ENCODE measurements around the gene GCSAM.

The GCSAM gene

GRCh38 chr3:112133626-112134334 is 732 bp upstream of the GCSAM start:
- TF ChIP-seq RAD21 (IDR thresholded peaks at IDR 0.05; ENCODE audit: low read depth): no peak
- TF ChIP-seq TCF12 (IDR thresholded peaks at IDR 0.05; ENCODE audit: low read depth): no peak
- no peak for TF ChIP-seq CREB1 (IDR thresholded peaks at IDR 0.05; ENCODE audit: low read depth)
- no peak for TF ChIP-seq ZBTB7A (IDR thresholded peaks at IDR 0.05; ENCODE audit: low read depth)
- TF ChIP-seq, protein P1, sequence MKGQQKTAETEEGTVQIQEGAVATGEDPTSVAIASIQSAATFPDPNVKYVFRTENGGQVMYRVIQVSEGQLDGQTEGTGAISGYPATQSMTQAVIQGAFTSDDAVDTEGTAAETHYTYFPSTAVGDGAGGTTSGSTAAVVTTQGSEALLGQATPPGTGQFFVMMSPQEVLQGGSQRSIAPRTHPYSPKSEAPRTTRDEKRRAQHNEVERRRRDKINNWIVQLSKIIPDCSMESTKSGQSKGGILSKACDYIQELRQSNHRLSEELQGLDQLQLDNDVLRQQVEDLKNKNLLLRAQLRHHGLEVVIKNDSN (IDR thresholded peaks at IDR 0.05): no peak
- no peak for TF ChIP-seq EGR1 (IDR thresholded peaks at IDR 0.05)
- no peak for TF ChIP-seq TEAD4 (IDR thresholded peaks at IDR 0.05)
- TF ChIP-seq NFIC (IDR thresholded peaks at IDR 0.05): no peak
- no peak for TF ChIP-seq TAF1 (IDR thresholded peaks at IDR 0.05; ENCODE audit: low read depth)
- TF ChIP-seq EP300 (IDR thresholded peaks at IDR 0.05; ENCODE audit: borderline replicate concordance): no peak
- no peak for TF ChIP-seq YY1 (IDR thresholded peaks at IDR 0.05; ENCODE audit: low read depth)
- no peak for TF ChIP-seq REST (IDR thresholded peaks at IDR 0.05; ENCODE audit: low read depth)
- TF ChIP-seq MAX (IDR thresholded peaks at IDR 0.05): no peak
- TF ChIP-seq FOXM1 (IDR thresholded peaks at IDR 0.05; ENCODE audit: borderline replicate concordance, low read depth): no peak
- TF ChIP-seq CEBPB (IDR thresholded peaks at IDR 0.05): no peak

- TF ChIP-seq RAD21 (IDR thresholded peaks at IDR 0.05; ENCODE audit: low read depth): no peak
- no peak for TF ChIP-seq NFIC (IDR thresholded peaks at IDR 0.05)
- TF ChIP-seq REST (IDR thresholded peaks at IDR 0.05; ENCODE audit: low read depth): no peak
- TF ChIP-seq EP300 (IDR thresholded peaks at IDR 0.05; ENCODE audit: borderline replicate concordance): no peak
- no peak for TF ChIP-seq FOXM1 (IDR thresholded peaks at IDR 0.05; ENCODE audit: borderline replicate concordance, low read depth)
- no peak for TF ChIP-seq TEAD4 (IDR thresholded peaks at IDR 0.05)
- TF ChIP-seq CREB1 (IDR thresholded peaks at IDR 0.05; ENCODE audit: low read depth): no peak
- TF ChIP-seq EGR1 (IDR thresholded peaks at IDR 0.05): no peak
- TF ChIP-seq TAF1 (IDR thresholded peaks at IDR 0.05; ENCODE audit: low read depth): no peak
- no peak for TF ChIP-seq CEBPB (IDR thresholded peaks at IDR 0.05)
- no peak for TF ChIP-seq YY1 (IDR thresholded peaks at IDR 0.05; ENCODE audit: low read depth)
- TF ChIP-seq MAX (IDR thresholded peaks at IDR 0.05): no peak
Measured at GRCh38 chr3:112132554-112132953, 494 bp downstream of the GCSAM start.

DNA sequence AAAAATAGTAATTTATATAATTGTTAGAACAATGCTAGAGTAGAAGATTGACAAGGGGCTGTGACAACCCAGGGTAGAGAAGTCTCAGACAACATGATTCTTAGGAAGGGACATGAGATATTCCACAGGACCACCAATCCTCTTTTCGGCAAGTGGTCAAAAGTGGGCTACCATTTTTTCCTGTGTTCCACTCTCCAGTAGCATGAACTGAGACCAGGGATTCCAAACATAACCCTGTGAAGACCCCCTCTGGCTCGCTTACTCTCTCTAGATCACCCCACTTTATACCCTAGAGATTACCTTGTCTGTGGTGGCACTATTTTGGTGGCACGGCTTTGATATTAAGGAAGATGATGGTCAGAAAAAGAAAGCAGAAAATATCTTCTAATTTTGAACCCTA is 960 bp downstream of the GCSAM start:
- no peak for TF ChIP-seq EGR1 (IDR thresholded peaks at IDR 0.05)
- TF ChIP-seq CREB1 (IDR thresholded peaks at IDR 0.05; ENCODE audit: low read depth): no peak
- TF ChIP-seq FOXM1 (IDR thresholded peaks at IDR 0.05; ENCODE audit: borderline replicate concordance, low read depth): no peak
- TF ChIP-seq CEBPB (IDR thresholded peaks at IDR 0.05): no peak
- TF ChIP-seq, protein P1 (IDR thresholded peaks at IDR 0.05): no peak
- no peak for TF ChIP-seq REST (IDR thresholded peaks at IDR 0.05; ENCODE audit: low read depth)
- no peak for TF ChIP-seq MAX (IDR thresholded peaks at IDR 0.05)
- no peak for TF ChIP-seq TCF12 (IDR thresholded peaks at IDR 0.05; ENCODE audit: low read depth)
- TF ChIP-seq EP300 (IDR thresholded peaks at IDR 0.05; ENCODE audit: borderline replicate concordance): no peak
- TF ChIP-seq RAD21 (IDR thresholded peaks at IDR 0.05; ENCODE audit: low read depth): no peak
- TF ChIP-seq YY1 (IDR thresholded peaks at IDR 0.05; ENCODE audit: low read depth): no peak
- no peak for TF ChIP-seq ZBTB7A (IDR thresholded peaks at IDR 0.05; ENCODE audit: low read depth)
- TF ChIP-seq TEAD4 (IDR thresholded peaks at IDR 0.05): no peak
- no peak for TF ChIP-seq TAF1 (IDR thresholded peaks at IDR 0.05; ENCODE audit: low read depth)

GRCh38 chr3:112131111-112131510 is 1.9 kb downstream of the GCSAM start:
- TF ChIP-seq YY1 (IDR thresholded peaks at IDR 0.05; ENCODE audit: low read depth) (no peak), EP300 (IDR thresholded peaks at IDR 0.05; ENCODE audit: borderline replicate concordance) (no peak), FOXM1 (IDR thresholded peaks at IDR 0.05; ENCODE audit: borderline replicate concordance, low read depth) (no peak), TCF12 (IDR thresholded peaks at IDR 0.05; ENCODE audit: low read depth) (no peak), NFIC (IDR thresholded peaks at IDR 0.05) (no peak), TEAD4 (IDR thresholded peaks at IDR 0.05) (no peak), CEBPB (IDR thresholded peaks at IDR 0.05) (no peak), REST (IDR thresholded peaks at IDR 0.05; ENCODE audit: low read depth) (no peak), EGR1 (IDR thresholded peaks at IDR 0.05) (no peak), TAF1 (IDR thresholded peaks at IDR 0.05; ENCODE audit: low read depth) (no peak), CREB1 (IDR thresholded peaks at IDR 0.05; ENCODE audit: low read depth) (no peak), ZBTB7A (IDR thresholded peaks at IDR 0.05; ENCODE audit: low read depth) (no peak), RAD21 (IDR thresholded peaks at IDR 0.05; ENCODE audit: low read depth) (no peak), MAX (IDR thresholded peaks at IDR 0.05) (no peak)
- TF ChIP-seq, protein P1 (IDR thresholded peaks at IDR 0.05): no peak

All from Ishikawa (cell line).